RWPE1 (cell line): ENCODE results near the gene TSPOAP1.
"Not testable (repeated sequence)": the region's sequence is repeated elsewhere in the genome, so short reads cannot be mapped to it uniquely, and the experiment has no call there.

ENCODE experiments used
- CTCF ChIA-PET: fragments of 350-600 bp; sonication (Branson Sonifier 250); formaldehyde crosslinking; extraction: SDS; loops from one replicate; lab custom pipeline; 2021; lab: Yijun Ruan, JAX
- POLR2A ChIA-PET: fragments of 400-600 bp; formaldehyde crosslinking; extraction: SDS; loops from one replicate; lab custom pipeline; 2020; ENCODE audit warnings: antibody characterized with exemption; ENCODE audit not compliant: low non-redundant PET; lab: Yijun Ruan, JAX
- DNase-seq: peaks from one replicate; pipeline ENCODE4 v3.0.0; 2012; ENCODE audit warnings: low spot score
- H3K27ac ChIP-seq: fragments of 450-650 bp; 2 replicates; pipeline ENCODE4 v1.5.1; 2017
- CTCF ChIP-seq: fragments of 450-650 bp; conservative IDR thresholded peaks from 2 replicates; pipeline ENCODE4 v1.5.1; 2017; ENCODE audit warnings: low read depth, mild to moderate bottlenecking

The TSPOAP1 gene

DNA sequence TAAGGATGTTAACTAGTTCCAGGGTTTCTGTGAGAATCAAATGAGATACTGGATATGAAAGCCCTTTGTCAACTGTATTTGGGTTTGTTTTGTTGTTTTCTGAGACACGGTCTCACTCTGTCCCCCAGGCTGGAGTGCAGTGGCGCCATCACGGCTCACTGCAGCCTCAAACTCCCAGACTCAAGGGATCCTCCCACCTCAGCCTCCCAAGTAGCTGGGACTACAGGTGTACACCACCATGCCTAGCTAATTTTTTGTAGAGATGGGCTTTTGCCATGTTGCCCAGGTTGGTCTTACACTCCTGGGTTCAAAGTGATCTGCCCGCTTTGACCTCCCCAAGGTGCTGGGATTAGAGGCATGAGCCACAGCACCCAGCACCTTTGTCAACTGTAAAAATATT, 14.5 kb upstream of the TSPOAP1 start:
- DNase-seq: no peak
- POLR2A ChIA-PET: no interaction called here
- no peak overlapping the region for H3K27ac ChIP-seq
- no peak for TF ChIP-seq CTCF
- CTCF ChIA-PET: interaction anchor here (0.7 to 0.8 kb wide), 2 partner anchors 119 to 903 kb away, joined by 3 to 4 read pairs; no protein-coding TSS in a partner anchor

GRCh38 chr17:58341861-58342475, 13.4 kb upstream of the TSPOAP1 start:
- POLR2A ChIA-PET: no interaction called here

GRCh38 chr17:58341136-58341860, 12.7 kb upstream of the TSPOAP1 start:
- H3K27ac ChIP-seq, DNase-seq, POLR2A ChIA-PET: not testable (repeated sequence)
- CTCF ChIA-PET: interaction anchor here (0.7 kb wide), 1 partner anchor 30 kb away, joined by 5 read pairs; no protein-coding TSS in a partner anchor

More at GRCh38 chr17:58341861-58342475, 13.4 kb upstream of the TSPOAP1 start:
- no peak for TF ChIP-seq CTCF
- DNase-seq: no peak
- no peak overlapping the region for H3K27ac ChIP-seq
- CTCF ChIA-PET: interaction anchor here (0.8 kb wide), 1 partner anchor 904 kb away, joined by 4 read pairs; no protein-coding TSS in a partner anchor

GRCh38 chr17:58340405-58340876, 11.8 kb upstream of the TSPOAP1 start:
- CTCF ChIA-PET: interaction anchor here (0.7 kb wide), 2 partner anchors 30 to 77 kb away, joined by 3 to 5 read pairs; partner anchors contain the start of gene RNF43

DNA sequence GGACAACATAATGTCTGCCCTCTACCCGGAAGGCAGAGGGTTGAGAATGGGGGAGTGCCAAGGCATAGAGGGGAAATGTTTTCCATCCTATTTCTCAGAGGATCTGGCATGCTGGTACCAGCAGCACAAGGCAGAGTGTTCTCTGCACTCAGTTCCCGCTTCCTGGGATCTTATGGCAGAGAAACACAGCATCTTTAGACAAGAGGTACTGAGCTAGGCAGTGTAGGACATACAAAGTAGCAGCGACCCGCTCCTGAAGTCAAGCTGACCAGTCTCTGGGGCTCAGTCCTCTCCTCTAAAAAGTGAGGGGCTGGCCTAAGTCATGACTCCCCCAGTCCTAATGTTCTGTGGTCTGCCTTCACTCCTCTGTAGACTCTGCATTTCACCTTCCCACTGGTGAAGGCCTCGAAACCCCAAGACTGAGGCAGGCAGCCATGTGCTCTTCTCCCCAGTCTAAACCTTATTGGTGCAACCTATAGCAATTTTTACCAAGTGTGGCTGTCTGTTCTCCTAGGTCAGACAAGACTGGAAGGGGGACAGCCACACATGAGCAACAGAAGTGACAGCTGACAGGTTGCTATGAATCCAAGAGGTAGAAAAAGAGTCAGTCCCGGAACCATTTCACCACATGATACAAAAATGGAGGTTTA, 11.3 kb upstream of the TSPOAP1 start:
- H3K27ac ChIP-seq: no peak overlapping the region
- no peak for TF ChIP-seq CTCF
- ChIA-PET POLR2A (no interaction called here), CTCF (interaction anchor here (0.7 kb wide), 2 partner anchors 78 to 168 kb away, joined by 3 read pairs; partner anchors contain the start of gene RNF43)
- DNase-seq: no peak

More at GRCh38 chr17:58340405-58340876, 11.8 kb upstream of the TSPOAP1 start:
- POLR2A ChIA-PET: no interaction called here
- DNase-seq: no peak
- H3K27ac ChIP-seq: no peak overlapping the region
- TF ChIP-seq CTCF: no peak

GRCh38 chr17:58338841-58339754, 10.5 kb upstream of the TSPOAP1 start:
- no peak for DNase-seq
- ChIA-PET CTCF (interaction anchor here (0.7 kb wide), 1 partner anchor 167 kb away, joined by 3 read pairs; no protein-coding TSS in a partner anchor), POLR2A (no interaction called here)
- no peak for TF ChIP-seq CTCF
- H3K27ac ChIP-seq: no peak overlapping the region
